ENCODE data around the gene GNPTG.

DNA sequence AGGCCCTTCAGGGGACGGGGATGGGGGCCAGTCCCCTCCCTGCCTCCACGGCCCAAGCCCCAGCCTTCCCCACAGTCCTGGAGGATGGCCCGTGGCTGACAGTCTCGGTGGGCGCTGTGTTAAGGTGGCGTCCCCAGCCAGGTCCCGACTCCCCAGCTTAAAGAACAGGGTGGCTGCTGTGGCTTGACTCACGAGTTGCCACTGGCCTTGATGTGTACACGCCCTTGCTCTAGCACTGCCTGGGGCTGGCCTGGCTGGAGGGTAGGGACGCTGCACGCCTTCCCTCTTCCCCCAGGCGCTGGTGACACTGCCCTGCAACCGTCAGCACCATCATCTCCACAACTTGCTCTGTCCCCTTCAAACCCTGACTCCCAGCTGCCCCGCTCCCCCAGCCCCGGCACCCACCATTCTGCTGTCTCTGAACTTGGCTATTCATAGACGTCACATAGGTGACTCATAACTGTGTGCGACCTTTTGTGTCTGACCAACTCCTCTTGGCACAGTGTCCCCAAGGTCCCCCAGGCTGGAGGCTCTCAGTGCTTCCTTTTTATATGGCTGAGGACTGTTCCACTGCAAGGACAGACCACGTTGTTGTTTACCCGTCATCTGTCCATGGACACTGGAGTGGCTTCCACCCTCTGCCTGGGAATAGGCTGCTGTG, 6.3 kb downstream of the GNPTG start:
- TF ChIP-seq, protein P1, sequence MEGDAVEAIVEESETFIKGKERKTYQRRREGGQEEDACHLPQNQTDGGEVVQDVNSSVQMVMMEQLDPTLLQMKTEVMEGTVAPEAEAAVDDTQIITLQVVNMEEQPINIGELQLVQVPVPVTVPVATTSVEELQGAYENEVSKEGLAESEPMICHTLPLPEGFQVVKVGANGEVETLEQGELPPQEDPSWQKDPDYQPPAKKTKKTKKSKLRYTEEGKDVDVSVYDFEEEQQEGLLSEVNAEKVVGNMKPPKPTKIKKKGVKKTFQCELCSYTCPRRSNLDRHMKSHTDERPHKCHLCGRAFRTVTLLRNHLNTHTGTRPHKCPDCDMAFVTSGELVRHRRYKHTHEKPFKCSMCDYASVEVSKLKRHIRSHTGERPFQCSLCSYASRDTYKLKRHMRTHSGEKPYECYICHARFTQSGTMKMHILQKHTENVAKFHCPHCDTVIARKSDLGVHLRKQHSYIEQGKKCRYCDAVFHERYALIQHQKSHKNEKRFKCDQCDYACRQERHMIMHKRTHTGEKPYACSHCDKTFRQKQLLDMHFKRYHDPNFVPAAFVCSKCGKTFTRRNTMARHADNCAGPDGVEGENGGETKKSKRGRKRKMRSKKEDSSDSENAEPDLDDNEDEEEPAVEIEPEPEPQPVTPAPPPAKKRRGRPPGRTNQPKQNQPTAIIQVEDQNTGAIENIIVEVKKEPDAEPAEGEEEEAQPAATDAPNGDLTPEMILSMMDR (IDR thresholded peaks at IDR 0.05; ENCODE audit: extremely low read depth in 1 of 2, insufficient read depth in 1 of 2, low read depth in 1 of 2, low read length in 2 of 2): no peak
- no peak for TF ChIP-seq POLR2A (IDR thresholded peaks at IDR 0.05; ENCODE audit: low read depth, low read length)
- no peak for TF ChIP-seq GATA2 (IDR thresholded peaks at IDR 0.05; ENCODE audit: insufficient read depth, insufficient read length, low read depth, low read length)
- TF ChIP-seq POLR2AphosphoS5 (IDR thresholded peaks at IDR 0.05; ENCODE audit: insufficient read depth, low read depth, low read length): no peak
- TF ChIP-seq, protein P2, sequence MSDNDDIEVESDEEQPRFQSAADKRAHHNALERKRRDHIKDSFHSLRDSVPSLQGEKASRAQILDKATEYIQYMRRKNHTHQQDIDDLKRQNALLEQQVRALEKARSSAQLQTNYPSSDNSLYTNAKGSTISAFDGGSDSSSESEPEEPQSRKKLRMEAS (IDR thresholded peaks at IDR 0.05; ENCODE audit: insufficient read depth, insufficient read length): no peak
- no peak for TF ChIP-seq EZH2 (IDR thresholded peaks at IDR 0.05; ENCODE audit: borderline replicate concordance, low read depth, low read length, severe bottlenecking)
- no peak for TF ChIP-seq JUN (IDR thresholded peaks at IDR 0.05; ENCODE audit: borderline replicate concordance, insufficient read depth, insufficient read length, low read depth)
